GM12873 (cell line): ENCODE results near the gene KLF3.

Experiments used
- CTCF ChIP-seq: IDR thresholded peaks from 2 replicates; pipeline ENCODE4 v1.5.1; 2012; ENCODE audit warnings: low read depth, mild to moderate bottlenecking, moderate library complexity, low read length, control low read depth; ENCODE audit not compliant: insufficient read depth; ENCODE audit errors: missing control alignments

Gene KLF3

GRCh38 chr4:38670939-38671591 is 7.1 kb downstream of the KLF3 start:
- TF ChIP-seq CTCF: no peak

- no peak for TF ChIP-seq CTCF
Observed at GRCh38 chr4:38671592-38671940, 7.6 kb downstream of the KLF3 start.

GRCh38 chr4:38672074-38672396 is 8.0 kb downstream of the KLF3 start:
- no peak for TF ChIP-seq CTCF

- no peak for TF ChIP-seq CTCF
Observed at GRCh38 chr4:38672397-38673129, 8.6 kb downstream of the KLF3 start.

GRCh38 chr4:38673130-38673978 is 9.4 kb downstream of the KLF3 start:
- TF ChIP-seq CTCF: no peak

- no peak for TF ChIP-seq CTCF
Observed at GRCh38 chr4:38674258-38675144, 10.5 kb downstream of the KLF3 start.
